GM12864 (cell line): ENCODE data around the gene MLLT3.

Experiments
- DNase-seq: peaks from one replicate; pipeline ENCODE4 v3.0.0-alpha.2; 2011; ENCODE audit warnings: low read depth
- H3K4me3 ChIP-seq: 2 replicates; pipeline ENCODE4 v1.5.1; 2011; ENCODE audit warnings: mild to moderate bottlenecking, low read depth, low read length, control low read depth
- CTCF ChIP-seq: IDR thresholded peaks from 2 replicates; pipeline ENCODE4 v1.5.1; 2011; ENCODE audit warnings: low read depth, mild to moderate bottlenecking, moderate library complexity, low read length, control low read depth, inconsistent platforms; ENCODE audit errors: missing control alignments

Gene MLLT3

GRCh38 chr9:20407013-20407412 is 215.3 kb downstream of the MLLT3 start:
- TF ChIP-seq CTCF, result no peak
- H3K4me3 ChIP-seq, result no peak overlapping the region
- no peak for DNase-seq

GRCh38 chr9:20406344-20406743 is 216.0 kb downstream of the MLLT3 start:
- no peak overlapping the region for H3K4me3 ChIP-seq
- no peak for DNase-seq
- no peak for TF ChIP-seq CTCF

- TF ChIP-seq CTCF, result no peak
- no peak overlapping the region for H3K4me3 ChIP-seq
Measured at GRCh38 chr9:20405616-20406015, 216.7 kb downstream of the MLLT3 start.

GRCh38 chr9:20405078-20405477 is 217.2 kb downstream of the MLLT3 start:
- no peak for DNase-seq
- TF ChIP-seq CTCF, result no peak
- H3K4me3 ChIP-seq, result no peak overlapping the region

More at GRCh38 chr9:20405616-20406015, 216.7 kb downstream of the MLLT3 start:
- no peak for DNase-seq

- no peak overlapping the region for H3K4me3 ChIP-seq
- no peak for TF ChIP-seq CTCF
- no peak for DNase-seq
Measured at GRCh38 chr9:20404192-20404813, 218.0 kb downstream of the MLLT3 start.

DNA sequence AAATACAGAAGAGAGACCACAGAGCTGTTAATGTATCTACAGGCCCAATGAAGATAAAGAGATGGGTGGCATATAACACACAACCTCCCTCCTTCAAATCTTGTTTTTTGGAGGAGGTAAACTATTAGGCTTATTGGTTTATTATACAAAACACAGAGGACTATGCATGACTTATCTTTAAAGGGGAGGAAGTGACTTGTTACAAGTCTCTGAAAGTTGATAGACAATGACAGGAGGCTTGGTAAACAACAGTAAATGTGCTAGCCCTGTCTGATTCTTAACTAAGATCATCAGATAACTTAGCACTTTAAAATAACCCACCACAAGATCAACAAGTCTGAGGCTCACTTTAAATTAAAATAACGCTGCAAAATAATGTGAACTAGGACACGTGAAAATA is 219.0 kb downstream of the MLLT3 start:
- no peak for DNase-seq
- H3K4me3 ChIP-seq, result no peak overlapping the region
- no peak for TF ChIP-seq CTCF

DNA sequence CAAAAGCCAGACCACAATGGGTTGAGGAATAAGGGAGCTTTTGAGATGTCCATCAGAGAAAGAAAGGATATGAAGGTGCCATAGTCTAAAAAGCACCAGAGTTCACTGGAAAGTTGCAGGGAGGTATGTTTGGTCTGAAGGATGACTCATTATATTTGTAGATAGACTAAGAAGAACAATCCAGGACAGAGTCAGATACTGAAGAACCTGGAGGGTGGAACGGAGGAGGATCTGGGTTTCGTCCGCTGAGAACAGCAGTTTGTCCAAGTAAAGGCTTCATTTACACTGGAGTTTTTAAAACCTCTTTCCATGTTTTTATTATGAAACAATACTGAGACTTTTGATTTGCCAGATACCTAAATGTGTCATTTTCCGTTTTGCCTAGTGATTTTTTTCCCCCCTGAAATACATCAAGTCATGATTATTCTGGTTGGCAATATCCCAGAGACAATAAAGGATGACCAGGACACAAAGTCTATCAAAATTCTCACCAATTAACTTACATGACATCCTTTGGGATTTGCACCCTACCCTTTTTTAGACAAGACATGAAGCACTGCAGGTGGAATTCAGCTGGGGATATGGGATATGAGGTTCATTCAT is 219.9 kb downstream of the MLLT3 start:
- no peak for TF ChIP-seq CTCF
- no peak overlapping the region for H3K4me3 ChIP-seq
- DNase-seq, result no peak
